Colon (tissue), 2 donors: Measurements from ENCODE around the gene PLCB4.
A peak's percentile ranks its signal among the peaks of the same experiment; 100 is the strongest.

Experiments
- FAIRE-seq: peaks from 2 replicates; lab custom pipeline; 2012; peaks lifted over from hg19 to GRCh38; lab: Jason Lieb, UNC
- donor health status: control.
- donor health status: control.

The PLCB4 gene

DNA sequence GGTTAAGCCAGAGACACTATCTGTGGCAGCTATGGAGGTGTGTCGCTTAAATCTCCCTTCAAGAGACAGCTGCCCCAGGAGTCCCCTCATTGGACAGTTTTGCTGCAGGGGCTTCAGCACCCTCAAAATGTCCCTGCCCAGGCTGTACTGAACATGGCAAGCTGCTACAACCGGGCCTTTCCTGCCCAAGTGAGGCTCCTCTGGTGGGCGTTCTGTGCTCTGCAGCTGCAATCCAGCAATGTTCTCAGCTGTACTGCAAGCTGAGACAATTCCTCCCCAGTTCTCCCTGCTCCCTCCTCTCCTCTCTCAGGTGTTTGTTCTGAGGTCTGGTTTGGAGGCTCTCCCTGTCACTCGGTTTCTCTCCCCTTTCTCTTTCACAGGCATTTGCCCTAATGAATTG, 254.7 kb downstream of the PLCB4 start:
- no peak for FAIRE-seq

DNA sequence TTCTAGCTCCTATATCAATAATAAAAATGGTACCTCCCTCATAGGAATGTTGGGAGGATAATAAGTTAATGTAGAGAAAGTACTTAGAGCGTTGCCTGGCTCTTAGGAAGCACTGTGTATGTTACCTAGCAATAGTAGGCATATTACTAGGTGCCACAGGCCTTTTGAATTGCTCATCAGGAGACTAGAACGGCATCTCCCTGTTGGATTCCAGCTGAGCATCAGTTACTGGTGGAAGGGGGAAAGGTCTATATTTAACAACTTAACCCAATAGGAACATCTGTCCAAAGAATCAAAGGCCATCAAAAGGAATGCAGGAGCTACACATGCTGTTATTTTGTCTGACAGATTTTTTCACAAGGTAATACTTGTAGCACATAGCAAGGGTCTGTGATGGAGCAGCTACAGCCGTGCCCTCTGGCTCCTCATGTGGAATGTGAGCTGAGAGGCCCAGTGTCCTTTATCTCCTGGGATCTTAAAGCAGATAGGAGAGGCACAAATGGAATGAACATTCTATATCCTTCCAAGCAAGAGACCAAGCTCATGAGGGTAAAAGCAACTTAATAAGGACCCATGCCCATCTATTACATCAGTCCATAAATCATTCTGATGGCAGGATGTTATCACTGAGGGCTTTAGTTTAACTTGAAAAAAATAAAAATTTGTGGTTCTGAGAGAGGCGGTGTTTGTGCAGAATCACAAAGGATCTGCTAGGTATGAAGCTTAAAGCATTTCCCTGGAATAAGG, 260.6 kb downstream of the PLCB4 start:
- no peak for FAIRE-seq

DNA sequence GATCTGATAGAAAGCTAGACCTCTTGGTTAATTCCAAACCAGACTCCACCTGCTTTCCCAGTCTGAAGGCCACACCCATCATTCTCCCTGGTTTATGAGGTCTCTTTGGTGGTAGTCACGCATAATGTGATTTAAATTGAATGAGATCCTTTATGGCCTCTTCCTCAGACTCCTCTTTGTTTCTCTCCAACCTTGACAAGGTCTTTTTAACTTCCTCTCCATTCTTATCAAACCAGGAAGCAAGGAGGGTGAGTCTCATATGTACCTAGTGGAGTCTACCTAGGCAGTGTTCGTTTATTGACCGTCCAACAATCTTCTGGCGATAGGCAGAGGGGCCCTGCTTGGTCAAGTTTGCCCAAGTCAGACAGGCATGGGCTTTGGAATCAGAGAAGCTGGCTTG, 261.3 kb downstream of the PLCB4 start:
- peak; percentile 95 for FAIRE-seq

DNA sequence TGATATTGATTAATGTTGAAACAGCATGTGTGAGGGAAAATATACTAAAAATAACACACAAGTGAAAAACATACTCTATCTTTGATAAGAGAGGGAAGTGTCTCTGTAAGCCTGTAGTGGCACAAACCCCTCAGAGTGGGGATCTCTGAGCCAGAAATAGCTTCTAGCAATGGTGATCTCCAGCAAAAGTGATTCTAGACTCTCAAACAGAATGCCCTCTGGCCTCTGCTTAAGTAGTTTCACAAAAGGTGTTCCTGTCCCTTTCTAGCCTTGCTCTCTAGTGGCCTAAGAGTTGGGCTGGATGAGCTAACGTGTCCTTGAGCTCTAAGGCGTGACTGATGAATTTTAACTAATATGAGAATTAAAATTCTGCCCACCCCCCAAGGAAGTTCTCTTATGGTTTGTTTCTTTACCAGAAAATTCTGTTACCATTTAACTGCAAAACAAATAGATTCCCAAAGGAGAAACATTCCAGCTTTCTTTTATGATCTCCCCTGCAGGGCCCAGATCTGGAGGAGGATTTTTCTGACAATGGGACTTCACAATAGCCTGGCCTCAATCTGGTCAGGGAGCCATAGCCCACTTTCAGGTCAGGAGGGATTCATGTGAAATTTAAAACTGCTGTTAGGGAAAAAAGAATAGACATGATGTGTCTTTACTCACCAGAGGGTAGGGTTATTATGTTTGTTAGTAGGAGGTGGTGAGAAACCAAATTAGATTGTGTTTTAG, 263.0 kb downstream of the PLCB4 start:
- FAIRE-seq: no peak

DNA sequence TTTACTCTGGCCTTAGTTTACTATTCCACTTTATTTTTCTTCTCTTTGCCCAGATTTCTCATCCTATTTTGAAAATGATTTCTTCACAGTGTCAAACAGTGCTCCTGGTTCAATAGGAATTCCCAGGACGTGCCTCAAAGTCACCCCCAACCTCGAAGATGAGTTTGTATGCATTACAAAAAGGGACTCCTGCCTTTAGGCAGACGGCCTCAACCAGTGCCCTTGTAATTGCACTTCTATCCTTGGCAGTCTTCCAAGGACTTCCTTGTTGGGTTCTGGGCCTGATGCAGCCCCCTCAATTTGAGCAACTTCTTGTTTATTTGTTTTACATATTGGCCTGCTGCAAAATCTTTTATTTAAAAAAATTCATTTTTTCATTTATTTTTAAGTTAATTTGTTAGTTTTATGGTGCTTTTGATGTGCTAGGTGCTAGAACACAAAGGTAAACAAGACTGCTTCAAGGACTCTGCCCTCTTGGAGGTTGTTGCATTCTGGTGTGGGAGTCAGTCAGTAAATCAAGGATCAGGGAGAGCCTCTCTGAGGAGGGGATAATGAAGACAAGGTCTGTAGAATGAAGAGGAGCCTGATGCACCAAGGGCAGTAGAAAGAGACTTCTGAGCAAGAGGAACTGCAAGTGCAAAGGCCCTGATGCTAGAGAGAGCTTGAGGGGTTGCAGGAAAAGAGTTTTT, 264.0 kb downstream of the PLCB4 start:
- no peak for FAIRE-seq

DNA sequence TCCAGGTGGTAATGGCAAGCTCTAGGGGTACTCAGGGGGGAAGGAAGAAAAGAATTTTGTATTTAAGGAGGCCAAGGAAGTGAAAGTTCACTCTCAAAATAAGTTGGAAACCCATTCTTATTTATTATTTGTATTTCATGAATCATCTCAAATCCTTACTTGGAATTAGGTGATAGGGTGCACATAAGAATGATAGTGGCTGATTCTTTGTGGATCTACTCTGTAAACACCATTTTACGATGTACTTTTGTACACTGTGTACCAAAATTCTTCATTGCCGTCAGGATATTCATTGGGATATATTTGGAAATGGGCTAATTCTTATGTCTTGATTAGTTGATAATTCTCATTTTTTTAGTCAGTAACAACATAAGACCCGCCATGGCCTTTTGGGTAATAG, 266.0 kb downstream of the PLCB4 start:
- no peak for FAIRE-seq

DNA sequence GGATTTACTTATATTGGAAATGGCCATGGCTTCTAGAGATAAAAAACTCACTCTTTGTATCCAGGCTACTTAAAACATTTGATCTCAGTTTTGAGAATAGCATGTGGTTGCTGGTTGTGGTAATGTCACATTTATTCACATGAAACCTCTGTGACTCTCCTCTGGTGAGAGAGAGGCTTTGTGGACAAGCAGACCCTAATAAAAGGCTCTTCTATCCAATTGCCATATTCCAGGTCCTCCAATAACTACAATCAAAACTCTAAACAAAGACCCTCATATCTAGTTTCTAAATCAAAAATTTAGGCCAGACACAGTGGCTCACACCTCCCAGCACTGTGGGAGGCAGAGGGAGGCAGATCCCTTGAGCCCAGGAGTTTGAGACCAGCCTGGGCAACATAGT, 269.2 kb downstream of the PLCB4 start:
- FAIRE-seq: no peak

DNA sequence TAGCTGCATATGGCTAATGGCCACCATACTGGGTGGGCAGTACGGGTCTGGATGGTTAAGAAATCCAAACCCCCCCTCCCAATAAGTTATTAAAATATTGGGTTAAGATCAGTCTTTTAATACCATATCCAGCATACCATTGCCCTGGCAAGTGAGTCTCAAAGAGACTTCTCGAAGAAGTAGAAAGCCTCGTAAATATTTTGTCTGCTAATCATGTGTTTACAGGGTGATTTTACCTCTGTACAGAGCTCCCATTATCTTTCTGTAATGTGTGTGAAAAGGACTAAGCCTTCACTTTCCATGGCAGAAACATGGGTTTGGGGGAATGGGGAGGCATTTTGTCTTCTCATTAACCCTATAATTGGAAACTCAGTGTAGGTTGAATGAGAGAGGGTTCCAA, 270.8 kb downstream of the PLCB4 start:
- no peak for FAIRE-seq

DNA sequence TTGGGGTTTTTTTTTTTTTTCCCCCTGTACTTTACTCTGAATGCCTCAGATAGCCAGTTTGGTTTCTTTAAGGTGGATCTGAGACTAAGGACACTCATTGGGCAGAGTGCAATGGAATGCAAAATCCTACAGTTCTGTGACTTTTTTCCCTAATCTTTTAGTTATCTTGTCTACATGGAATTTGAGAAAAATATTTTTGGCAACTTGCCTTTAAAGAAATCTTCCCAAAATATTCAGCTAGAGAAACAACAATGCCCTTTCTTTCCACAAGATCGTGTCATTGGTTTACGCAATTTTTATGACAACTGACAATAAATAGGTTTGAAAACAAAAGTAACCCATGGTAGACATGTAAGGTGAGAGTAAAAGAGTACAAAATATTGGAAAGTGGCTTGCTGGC, 273.8 kb downstream of the PLCB4 start:
- FAIRE-seq: no peak

DNA sequence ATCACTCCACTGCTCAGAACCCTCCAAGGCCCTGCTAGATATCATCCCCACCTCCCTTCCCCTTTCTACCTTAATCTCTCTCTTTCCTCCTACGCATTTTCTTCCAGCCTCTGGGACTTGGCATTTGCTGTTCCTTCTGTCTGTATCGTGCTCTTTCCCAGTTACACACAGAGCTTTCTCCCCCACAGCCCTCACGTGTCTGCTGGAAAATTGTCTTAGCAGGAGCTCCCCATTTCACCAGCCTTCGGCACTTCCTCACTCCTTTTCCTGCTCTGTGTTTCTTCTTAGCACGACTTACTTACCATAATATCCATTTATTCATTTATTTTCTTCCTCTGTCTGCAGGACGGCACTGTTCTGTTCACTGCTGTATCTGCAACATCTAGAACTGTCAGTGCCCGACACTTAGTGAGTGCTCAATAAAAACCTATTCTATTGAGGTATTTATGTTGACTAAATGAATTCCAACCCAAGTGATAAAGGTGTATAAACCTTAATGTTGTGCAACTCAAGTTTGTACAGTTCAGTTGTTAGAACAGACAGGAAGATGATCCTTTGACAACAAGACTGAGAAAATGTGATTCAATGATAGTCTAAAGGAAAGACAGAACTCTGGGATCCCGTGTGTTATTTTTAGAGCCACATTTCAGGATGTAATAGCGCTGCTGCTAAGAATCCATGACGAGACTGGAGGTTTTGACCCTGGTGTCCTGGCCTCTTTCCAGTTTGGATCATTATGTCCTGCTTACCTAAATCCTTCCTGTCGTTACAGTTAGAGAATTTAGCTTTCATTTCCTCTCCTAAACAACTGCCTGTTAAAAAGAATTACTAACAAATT, 275.4 kb downstream of the PLCB4 start:
- no peak for FAIRE-seq

DNA sequence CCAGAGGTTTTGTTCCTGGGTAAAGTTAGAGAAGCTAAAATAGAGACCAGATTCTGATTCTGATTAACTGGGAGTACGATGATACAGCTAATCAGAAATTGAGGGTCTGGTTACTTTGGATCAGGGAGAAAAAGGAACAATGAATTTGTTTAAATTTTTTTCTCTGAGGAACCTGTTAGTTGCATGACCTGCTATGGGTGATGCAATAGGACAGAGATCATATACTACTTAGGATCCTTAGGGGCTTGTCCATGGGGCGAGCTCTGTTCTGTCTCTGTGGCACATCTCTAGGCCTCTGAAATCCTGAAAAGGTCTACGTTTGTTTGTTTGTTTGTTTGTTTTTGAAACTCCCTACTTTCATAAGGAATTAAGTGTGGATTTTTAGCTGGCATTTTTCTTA, 279.4 kb downstream of the PLCB4 start:
- FAIRE-seq: no peak

DNA sequence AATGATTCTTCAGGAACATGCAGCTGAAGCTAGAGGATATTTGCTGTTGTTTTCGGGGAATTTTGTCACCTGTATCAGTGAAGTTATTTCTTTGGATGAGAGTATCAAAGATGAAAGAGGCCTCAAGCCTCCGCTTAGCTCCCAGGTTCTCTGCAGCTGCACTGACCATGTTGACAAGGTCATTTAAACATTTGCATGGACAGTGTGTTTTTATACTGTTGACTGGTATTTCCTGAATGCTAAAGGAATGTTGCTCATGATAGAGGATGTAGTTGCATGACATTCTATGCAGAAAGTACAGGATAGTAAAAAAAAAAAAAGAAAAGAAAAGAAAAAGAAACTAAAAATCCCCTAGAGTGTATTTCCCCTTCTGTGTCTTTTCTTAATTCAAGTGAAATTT, 279.9 kb downstream of the PLCB4 start:
- no peak for FAIRE-seq

DNA sequence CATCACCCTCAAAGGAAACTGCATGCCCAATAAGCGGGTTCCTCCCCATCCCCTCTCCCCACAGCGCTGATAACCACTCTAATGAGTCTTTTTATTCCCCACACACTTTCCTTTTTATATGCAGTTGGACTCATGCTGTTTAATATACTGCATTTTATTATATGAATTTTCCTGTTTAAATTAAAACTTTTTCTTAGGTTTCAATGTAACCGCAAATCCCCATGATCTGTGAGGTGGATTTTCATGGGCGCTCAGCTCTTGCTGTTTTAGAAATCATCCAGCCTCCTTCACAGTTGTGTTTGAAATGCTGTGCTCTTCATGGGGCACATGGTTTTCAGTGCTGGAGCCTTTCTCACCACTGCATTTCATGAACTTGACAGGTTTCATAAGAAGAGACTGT, 280.4 kb downstream of the PLCB4 start:
- no peak for FAIRE-seq

DNA sequence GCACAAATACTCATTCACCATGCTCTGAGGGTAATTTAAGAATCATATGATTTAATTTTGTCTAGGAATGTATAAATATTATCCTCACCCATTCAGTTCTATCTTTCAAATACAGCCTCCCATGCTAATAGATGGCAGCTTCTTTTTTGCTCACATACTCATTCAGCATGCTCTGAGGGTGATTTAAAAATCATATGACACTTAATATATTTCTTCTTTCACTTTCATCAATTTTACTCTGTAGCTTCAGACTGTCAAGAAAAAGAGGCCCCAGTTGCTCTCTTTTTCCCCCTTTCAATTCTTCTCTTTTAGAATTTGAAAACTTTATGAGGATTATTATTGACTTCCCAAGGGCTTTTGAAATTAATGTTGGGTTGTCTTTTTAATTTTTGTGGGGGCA, 283.9 kb downstream of the PLCB4 start:
- no peak for FAIRE-seq

DNA sequence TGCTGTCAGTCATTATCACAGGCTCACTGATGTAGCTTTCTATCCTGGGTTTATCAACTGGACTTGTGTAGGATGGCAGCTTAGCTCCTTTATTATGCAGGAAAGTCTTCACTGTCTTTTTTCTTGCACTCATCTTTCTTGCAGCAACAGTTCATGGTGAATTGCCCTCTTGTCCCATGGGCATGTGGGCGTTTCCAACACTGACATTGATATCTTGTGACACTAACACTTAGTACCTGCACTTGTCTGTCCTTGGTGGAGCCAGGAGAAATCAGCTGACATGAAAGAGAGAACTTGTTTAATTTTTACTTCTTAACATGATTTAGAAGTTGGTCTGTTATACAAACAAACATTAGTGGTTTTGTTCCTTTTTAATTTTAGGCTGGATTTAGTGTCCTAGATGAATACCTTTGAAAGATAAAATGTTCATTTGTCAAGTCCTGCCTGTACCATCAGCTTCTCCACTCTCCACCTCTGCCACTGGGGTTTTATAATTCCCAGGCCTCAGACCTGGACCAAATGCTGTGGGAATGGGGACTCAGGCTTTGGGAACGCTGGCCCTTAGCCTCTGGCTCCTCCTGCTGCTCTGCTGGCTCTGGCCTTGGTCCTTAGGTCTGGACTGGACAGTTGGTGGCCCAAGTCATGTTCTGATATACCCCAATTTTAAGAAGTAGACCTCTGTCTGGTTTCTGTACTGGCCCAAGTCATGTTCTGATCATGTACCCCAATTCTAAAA, 284.5 kb downstream of the PLCB4 start:
- no peak for FAIRE-seq

DNA sequence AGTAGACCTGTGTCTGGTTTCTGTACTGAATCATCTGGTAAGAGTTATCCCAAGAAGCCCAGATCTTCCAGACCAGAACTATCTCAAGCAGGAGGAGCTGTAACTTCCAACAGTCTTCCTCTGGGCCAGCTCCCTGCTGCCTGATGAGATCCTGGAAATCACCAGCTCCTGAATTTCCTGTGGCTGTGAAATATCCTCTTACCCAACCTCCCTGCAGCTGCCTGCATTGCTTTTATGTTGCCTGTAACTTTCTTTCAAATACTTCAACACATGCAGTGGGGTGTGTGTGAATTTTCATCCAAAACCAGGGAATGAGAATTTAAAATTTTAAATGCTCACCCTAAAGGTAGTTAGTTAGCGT, 285.0 kb downstream of the PLCB4 start:
- no peak for FAIRE-seq

DNA sequence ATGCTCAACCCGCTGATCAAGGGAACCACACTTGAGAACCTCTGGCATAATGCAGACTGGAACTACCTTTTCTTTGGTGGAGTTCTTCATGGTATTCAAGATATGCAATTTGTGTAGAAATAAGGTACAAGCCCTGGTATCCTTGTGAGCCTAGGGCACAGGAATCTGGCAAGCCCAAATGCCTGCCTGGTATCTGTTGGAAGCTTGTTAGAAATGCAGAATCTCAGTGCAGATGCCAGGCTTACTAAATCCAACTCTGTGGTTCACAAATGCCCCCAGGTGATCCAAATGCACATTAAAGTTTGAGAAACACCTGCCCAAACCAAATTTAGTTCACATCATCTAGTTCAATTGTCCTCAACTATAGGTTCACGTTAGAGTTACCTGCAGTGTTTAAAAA, 285.7 kb downstream of the PLCB4 start:
- FAIRE-seq: no peak

DNA sequence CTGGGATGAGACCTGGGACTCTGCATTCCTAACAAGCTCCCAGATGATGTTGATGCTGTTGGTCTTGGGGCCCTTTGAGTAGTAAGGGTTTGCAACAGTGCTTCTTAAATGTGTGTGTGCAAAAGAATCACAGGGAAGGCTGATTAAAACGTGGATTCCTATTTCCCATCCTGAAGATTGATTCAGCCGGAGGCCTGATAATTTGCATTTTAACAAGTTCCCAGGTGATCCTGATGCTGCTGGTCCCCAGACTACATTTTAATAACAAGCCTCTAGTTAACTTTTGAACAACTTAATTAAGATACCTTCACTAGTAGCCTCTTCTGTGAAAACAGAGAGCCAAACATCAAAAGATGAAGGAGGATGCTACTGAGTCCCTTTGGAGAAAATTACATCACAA, 289.1 kb downstream of the PLCB4 start:
- no peak for FAIRE-seq

DNA sequence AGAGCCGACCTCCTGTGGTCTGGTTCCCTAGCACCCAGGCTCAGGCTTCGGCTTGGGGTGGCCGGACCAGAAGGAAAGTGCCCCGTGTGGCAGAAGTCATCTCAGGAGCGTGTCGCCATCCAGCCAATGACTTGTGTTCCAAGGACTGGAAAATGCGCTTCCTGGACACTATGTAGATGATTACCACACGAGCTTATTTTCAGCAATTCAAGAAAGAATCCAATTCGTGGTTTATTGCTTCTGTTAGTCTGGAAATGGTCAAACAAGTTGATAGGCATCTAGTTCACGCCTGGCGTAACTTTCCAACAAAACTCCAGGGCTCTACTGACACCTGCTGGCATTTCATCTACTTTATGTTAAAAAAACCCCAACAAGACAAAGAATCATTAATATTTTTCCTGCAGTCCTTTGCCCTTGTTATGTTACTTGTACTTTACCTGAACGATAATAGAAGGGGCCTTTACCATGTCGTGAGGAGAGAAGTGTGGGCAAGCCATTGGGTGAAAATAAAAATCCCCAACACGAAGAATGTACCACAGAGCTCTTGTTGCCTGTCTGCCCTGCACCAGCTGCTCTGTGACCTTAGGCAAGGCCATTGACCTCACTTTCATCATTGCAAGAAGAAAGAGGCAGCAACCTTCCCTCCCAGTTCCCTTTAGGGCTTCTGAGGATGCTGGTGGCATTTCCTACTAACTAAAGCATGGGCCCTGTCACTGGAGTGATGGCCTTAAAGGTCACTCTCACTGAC, 290.8 kb downstream of the PLCB4 start:
- no peak for FAIRE-seq

DNA sequence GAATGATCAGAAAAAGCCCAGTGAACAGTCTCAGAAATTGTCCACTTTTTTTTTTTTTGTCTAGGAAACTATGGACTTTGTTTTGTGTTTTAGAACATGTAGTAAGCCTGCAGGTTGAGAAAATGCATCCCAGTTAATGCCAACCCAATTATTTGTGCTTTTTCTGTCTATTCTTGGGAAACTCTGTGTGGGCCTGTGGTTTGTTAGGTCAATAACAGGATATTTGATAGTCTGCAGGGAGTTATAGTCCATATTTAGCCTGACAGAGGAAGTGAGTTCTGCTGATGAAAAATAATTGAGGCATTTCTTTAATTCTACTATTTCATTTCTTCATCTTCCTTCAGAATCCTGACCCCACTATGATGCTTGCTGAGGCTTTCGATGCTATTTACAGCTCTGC, 291.5 kb downstream of the PLCB4 start:
- FAIRE-seq: no peak

DNA sequence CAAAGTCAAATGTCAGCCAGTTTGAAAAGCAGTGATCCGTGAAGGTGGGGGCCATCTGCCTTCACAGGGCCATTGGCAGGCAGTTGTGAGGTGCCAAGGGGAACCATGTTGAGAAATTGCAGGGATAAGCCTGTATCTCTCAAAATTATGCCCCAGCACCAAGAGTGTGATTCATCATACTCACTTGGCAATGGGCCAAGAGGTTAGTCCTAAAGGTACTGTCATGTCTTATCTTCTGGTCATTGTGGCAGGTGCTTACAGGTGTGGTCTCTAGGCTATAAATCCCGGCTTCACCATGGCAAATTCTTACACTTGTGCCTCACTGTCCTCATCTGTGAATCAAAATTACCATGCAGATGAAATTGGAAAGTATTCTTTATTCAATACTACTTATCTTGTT, 294.8 kb downstream of the PLCB4 start:
- FAIRE-seq: no peak
